Fibroblast of the conjunctiva (primary cell): Measurements from ENCODE around the gene RNU5D-1.

Source experiments
- DNase-seq: peaks from one replicate; pipeline ENCODE4 v3.0.0-alpha.2; 2010; ENCODE audit warnings: low read depth

The RNU5D-1 gene

DNA sequence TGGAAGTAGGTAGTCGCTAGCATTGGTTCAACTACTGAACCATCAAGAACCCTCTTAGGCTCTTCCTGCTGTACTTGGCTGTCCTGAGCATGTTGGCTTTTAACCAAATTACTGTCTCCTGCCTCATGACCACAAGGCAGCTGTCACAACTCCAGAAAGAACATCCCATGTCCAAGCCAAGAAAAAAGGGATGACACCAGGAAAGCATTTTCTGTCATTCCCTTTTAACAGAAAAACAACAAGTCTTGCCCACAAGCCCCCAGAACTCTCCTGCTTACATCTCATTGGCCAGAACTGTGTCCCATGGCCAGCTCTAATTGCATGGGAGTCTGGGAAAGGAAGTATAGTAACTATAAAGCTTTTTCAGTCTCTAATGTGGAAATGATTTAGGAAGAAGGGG, 2.4 kb upstream of the RNU5D-1 start:
- no peak for DNase-seq

- DNase-seq: no peak
These were observed 5.8 kb downstream of the RNU5D-1 start for GRCh38 chr1:44724955-44725698.

DNA sequence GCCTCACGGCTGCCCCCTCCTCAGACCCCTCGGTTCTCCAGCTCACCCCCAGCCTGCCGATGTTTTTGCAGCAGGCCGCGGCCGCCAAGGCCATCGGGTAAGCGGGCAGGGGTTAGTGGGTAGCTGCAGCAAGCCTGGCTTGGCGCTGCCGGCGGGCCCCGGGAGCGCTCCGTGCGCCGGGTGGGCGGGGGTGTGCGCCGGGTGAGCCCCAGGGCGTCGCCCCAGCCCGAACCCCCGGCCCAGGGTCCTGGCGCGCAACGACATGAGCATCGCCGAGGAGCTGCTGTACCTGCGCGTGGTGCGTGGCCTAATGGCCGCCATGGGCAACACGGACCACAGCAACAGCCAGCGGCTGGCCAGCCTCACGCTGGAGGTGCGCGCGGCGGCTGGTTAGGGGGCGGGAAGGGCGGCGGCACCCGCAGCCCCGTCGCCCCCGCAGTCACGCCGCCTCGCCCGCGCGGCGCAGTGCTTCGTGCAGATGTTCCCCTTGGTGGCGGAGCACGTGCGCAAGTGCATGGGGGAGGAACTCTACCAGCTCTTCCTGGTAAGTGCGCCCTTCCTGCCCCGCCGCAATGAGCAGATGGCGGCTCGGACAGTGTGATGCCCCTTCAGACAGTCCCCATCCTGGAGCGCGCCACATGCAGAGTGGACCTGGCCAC, 6.5 kb downstream of the RNU5D-1 start:
- no peak for DNase-seq

GRCh38 chr1:44723496-44724295, 7.3 kb downstream of the RNU5D-1 start:
- DNase-seq: no peak

- DNase-seq: no peak
These were observed 7.9 kb downstream of the RNU5D-1 start for GRCh38 chr1:44723064-44723463.

- peak; percentile 61 for DNase-seq
These were observed 9.2 kb downstream of the RNU5D-1 start for GRCh38 chr1:44721485-44722361.

DNA sequence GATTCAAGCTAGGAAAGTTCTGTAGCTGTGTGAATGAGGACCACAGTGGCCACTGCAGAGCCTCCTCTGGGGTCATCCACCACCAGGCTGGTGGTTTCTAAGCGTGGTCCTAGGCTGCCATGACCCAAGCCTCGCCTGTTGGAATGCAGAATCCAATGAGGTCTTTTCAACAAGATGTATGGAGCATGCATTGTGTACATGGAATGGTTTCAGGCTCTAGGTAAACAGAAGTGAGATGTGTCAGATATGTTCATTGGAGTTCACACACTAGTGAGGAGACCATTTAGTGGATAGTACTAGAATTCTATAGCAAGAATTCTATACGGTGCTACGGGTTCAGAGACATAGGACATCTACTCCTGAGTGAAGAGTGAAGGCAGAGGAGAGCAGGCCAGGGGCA, 10.7 kb downstream of the RNU5D-1 start:
- DNase-seq: no peak

GRCh38 chr1:44719318-44719717, 11.7 kb downstream of the RNU5D-1 start:
- DNase-seq: no peak

GRCh38 chr1:44718091-44718490, 12.9 kb downstream of the RNU5D-1 start:
- no peak for DNase-seq

GRCh38 chr1:44717653-44718052, 13.3 kb downstream of the RNU5D-1 start:
- no peak for DNase-seq

DNA sequence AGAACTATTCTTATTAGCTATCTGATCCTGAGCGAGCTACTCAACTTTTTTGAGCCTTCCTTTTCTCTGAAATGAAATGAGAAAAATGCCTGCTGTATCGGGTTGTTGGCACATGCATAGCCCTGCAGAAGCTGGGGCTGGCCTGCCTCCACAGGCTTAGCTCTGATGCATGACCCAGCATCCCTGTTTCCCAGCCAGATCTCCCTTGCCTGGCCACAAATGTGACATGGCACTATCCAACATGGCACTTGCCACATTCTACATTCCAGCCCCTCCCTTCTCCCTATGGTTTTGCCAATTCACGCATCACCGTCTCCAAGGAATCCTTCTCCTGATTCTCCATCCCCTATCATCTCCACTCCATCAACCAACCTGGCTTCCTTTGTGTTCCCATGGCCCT, 13.8 kb downstream of the RNU5D-1 start:
- DNase-seq: no peak

DNA sequence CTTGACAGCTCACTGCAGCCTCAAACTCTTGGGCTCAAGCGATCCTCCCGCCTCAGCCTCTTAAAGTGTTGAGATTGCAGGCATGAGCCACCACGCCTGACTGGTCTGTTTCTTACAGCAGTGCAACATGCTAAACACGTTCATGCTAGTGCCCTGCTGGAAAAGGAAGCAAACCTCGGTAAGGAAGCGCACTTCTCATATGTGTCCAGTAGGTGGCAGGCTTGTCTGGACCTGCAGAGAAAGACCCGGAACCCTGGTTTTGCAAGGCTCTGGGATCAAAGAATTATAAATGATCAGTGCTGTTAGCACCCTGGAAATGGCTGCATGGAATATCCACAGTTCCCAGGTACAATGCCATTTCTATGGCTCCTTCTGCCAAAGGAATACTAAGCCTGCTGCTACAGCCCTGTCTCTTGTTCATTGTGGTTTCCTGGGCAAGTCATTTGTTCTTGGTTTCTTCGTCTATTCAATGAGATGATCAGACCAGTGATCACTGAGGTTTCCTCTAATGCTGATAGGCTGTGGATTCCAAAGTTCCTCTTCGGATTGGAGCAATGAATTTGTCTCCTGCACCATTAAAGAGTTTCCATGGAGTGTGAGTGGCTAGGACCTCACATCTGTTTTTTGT, 15.9 kb downstream of the RNU5D-1 start:
- peak; percentile 63 for DNase-seq

GRCh38 chr1:44714532-44714931, 16.4 kb downstream of the RNU5D-1 start:
- no peak for DNase-seq

- no peak for DNase-seq
These were observed 17.6 kb downstream of the RNU5D-1 start for GRCh38 chr1:44713321-44713781.

DNA sequence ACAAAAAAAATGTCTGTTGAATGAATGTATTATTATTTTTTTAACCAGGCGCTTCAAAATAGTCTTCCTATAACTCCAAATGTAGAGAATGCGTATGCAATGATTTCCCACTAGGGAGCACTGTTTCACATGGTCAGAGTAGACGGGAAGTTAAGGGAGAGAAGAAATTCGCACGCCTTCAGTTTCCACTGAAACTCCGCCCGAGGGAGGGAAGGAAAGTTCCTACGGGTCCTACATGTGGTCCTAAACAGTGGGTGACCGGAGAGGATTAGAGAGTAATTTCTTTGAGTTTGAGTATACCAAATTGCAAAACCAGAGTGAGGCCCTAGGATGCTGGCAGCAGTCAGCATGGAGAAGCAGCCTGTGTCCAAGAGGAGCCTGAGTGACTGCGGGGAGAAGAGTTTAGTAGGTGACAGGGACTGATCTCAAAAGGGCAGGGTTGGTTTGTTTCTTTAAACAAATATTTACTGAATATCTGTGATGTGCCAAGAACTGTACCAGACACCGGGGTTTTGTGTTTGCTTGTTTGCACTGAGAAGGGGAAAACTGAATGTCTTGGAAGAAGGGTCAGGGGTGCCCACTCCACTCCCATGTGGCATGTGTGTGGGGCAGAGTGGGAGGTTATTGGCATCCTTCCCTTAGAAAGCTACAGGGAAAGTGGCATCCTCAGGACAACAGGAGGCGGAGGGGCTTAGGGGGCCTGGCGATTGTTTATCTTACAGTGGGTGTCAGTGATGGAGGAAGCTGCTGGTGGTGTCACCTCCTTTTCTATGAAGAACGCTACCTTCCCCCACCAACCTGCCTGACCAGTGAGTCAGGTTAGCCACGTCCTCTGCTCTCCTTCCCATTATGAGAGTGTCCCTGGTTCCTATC, 22.8 kb downstream of the RNU5D-1 start:
- no peak for DNase-seq

- DNase-seq: peak; percentile 81
These were observed 23.7 kb downstream of the RNU5D-1 start for GRCh38 chr1:44707112-44707881.

DNA sequence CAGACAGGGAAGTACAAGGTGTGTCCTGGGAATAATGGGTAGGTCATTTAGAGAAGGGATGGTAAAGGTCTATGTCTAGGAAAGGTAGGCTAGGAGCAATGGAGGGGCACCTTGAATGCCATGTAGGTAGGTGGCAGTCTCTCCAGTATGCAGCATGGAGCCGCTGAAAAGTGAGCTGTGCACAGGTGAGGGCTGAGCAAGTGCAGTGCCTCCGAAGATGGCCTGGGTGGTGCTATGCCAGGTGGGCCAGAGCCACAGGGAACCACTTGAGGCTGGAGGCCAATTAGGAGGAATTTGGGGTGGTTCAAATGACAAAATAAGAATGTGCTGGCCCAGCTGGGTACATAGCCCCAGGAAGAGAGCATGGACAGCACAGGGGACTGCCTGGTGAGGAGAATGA, 25.0 kb downstream of the RNU5D-1 start:
- DNase-seq: no peak

- no peak for DNase-seq
These were observed 25.5 kb downstream of the RNU5D-1 start for GRCh38 chr1:44705470-44705869.

DNA sequence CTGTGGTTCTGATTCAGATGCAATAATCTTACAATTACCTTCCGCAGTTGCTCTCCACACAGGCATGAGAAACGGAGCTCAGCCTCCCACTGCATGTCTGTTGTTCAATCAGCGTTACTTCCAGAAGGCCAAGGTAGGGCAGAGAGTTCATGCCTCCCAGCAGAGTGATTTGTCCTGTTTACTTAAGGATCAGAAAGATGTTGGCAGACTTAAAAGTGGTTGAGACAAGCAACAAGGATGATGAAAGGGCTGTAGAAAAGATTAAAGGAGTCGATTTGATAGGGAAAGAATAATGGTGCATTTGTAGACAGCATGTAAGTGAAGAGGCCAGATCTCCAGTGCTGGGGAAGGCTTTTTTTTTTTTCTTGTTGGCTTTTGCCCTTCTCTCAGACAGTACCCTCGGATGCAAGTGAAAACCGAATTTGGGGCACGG, 29.8 kb downstream of the RNU5D-1 start:
- DNase-seq: no peak

DNA sequence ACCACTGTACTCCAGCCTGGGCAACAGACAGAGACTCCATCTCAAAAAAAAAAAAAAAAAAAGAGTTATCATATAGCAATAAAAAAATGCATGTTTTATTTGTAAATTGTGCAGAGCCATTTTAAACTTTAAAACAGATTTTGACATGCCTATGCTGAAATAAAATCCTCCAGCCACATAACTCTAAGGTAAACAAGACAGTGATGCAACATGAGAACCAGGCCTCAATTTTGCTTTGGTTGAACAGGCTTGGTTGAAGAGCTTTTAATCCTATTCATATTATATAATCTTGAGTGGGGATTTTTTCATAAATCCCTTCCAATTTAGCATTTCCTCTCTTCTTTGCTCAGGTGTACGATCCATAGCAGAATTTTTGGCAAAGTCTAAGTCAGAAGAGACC, 30.4 kb downstream of the RNU5D-1 start:
- no peak for DNase-seq
